ENCODE data around the gene OR51F2. TPM values are rescaled to one million over a fixed set of nuclear protein-coding genes. Genes with fewer than 3 reads are reported as not detected.

Gene OR51F2
- total RNA-seq, 5 donors from 2014 or later (not counting 1 experiment from before 2014, with no cell fraction given) = not detected

DNA sequence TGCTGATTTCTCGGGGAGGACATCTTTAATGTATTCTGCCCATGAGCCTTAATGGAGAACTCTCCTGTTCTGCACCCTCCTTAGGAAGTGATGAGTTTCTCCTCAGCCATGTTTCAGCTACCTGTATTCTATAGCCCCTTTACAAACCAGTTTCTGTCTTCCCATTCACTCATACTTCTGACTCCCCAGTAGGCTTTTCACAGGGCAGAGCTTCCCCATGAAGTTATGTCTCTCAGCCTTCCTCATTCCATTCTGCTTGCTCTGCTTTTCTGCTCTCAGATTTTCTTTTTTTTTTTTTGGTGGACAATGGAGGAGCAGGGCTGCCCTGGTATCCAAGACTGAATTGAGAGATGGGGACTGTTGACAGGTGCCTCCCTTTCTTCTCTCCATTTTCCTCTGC is 12.6 kb upstream of the OR51F2 start:
- Histone ChIP-seq H3K36me3 (ENCODE audit: control insufficient read depth in 2 of 2, extremely low read depth in 1 of 2, insufficient read depth in 1 of 2, low read length in 1 of 2) (no peaks in the 10 kb centered on the region), H3K4me1 (ENCODE audit: control insufficient read depth in 1 of 2, extremely low read depth in 1 of 2, insufficient read depth in 2 of 2, low read length in 2 of 2) (no peaks in the 10 kb centered on the region), H3K9me3 (no peaks in the 10 kb centered on the region), H3K4me3 (ENCODE audit: control insufficient read depth in 1 of 2, extremely low read depth in 1 of 2, low read length in 1 of 2) (no peak overlapping the region), H3K27me3 (replicated peaks in 1 of 2; ENCODE audit: control insufficient read depth in 2 of 2, extremely low read depth in 1 of 2, insufficient read depth in 2 of 2, low read length in 1 of 2) (no peaks in the 10 kb centered on the region), H3K27ac (ENCODE audit: low read length) (no peak overlapping the region)
- H3K27ac Mint-ChIP-seq = no peak overlapping the region
- H3K9me3 Mint-ChIP-seq = peaks cover 0 to 7% (median 0%) of the 10 kb centered on the region in 3 donors
- H3K27me3 Mint-ChIP-seq = peaks cover 2 to 7% of the 10 kb centered on the region in 2 donors
- no peaks in the 10 kb centered on the region for H3K36me3 Mint-ChIP-seq
- DNase-seq (no peak), ATAC-seq (replicated peaks in 1 of 4) (no peak)
- no peak overlapping the region for H3K4me3 Mint-ChIP-seq
- no peaks in the 10 kb centered on the region for H3K4me1 Mint-ChIP-seq
- CTCF ChIA-PET = no interaction called here
- POLR2A ChIA-PET = no interaction called here
- no CpG with 5 or more reads among the region's 1 CpG for WGBS (ENCODE audit: insufficient coverage)

- H3K27ac Mint-ChIP-seq = no peak overlapping the region
- POLR2A ChIA-PET = no interaction called here
- no peak for ATAC-seq (replicated peaks in 1 of 4)
Observed at GRCh38 chr11:4809246-4809645, 11.9 kb upstream of the OR51F2 start.

GRCh38 chr11:4825132-4825531 is 4.0 kb downstream of the OR51F2 start:
- Mint-ChIP-seq H3K36me3 (no peaks in the 10 kb centered on the region), H3K4me3 (no peak overlapping the region), H3K9me3 (peaks cover 0 to 4% (median 0%) of the 10 kb centered on the region in 3 donors), H3K4me1 (no peaks in the 10 kb centered on the region), H3K27ac (no peak overlapping the region), H3K27me3 (peaks cover 0 to 23% of the 10 kb centered on the region in 2 donors)
- Histone ChIP-seq H3K36me3 (ENCODE audit: control insufficient read depth in 2 of 2, extremely low read depth in 1 of 2, insufficient read depth in 1 of 2, low read length in 1 of 2) (no peaks in the 10 kb centered on the region), H3K27ac (ENCODE audit: low read length) (no peak overlapping the region), H3K4me1 (ENCODE audit: control insufficient read depth in 1 of 2, extremely low read depth in 1 of 2, insufficient read depth in 2 of 2, low read length in 2 of 2) (no peaks in the 10 kb centered on the region), H3K27me3 (replicated peaks in 1 of 2; ENCODE audit: control insufficient read depth in 2 of 2, extremely low read depth in 1 of 2, insufficient read depth in 2 of 2, low read length in 1 of 2) (peaks cover 0 to 3% of the 10 kb centered on the region in 2 experiments), H3K4me3 (ENCODE audit: control insufficient read depth in 1 of 2, extremely low read depth in 1 of 2, low read length in 1 of 2) (no peak overlapping the region), H3K9me3 (no peaks in the 10 kb centered on the region)
- no peak for DNase-seq
- ATAC-seq (replicated peaks in 1 of 4) = no peak
- CTCF ChIA-PET = no interaction called here
- POLR2A ChIA-PET = no interaction called here

More at GRCh38 chr11:4809246-4809645, 11.9 kb upstream of the OR51F2 start:
- no peak for DNase-seq
- Mint-ChIP-seq H3K4me3 (no peak overlapping the region), H3K27me3 (peaks cover 2 to 3% of the 10 kb centered on the region in 2 donors), H3K9me3 (no peaks in the 10 kb centered on the region), H3K36me3 (no peaks in the 10 kb centered on the region), H3K4me1 (no peaks in the 10 kb centered on the region)
- H3K9me3 ChIP-seq = no peaks in the 10 kb centered on the region
- no peak overlapping the region for H3K27ac ChIP-seq (ENCODE audit: low read length)
- no peaks in the 10 kb centered on the region for H3K27me3 ChIP-seq (replicated peaks in 1 of 2; ENCODE audit: control insufficient read depth in 2 of 2, extremely low read depth in 1 of 2, insufficient read depth in 2 of 2, low read length in 1 of 2)
- no peaks in the 10 kb centered on the region for H3K4me1 ChIP-seq (ENCODE audit: control insufficient read depth in 1 of 2, extremely low read depth in 1 of 2, insufficient read depth in 2 of 2, low read length in 2 of 2)
- WGBS (ENCODE audit: insufficient coverage) = no CpG with 5 or more reads among the region's 2 CpGs
- CTCF ChIA-PET = no interaction called here
- no peak overlapping the region for H3K4me3 ChIP-seq (ENCODE audit: control insufficient read depth in 1 of 2, extremely low read depth in 1 of 2, low read length in 1 of 2)
- H3K36me3 ChIP-seq (ENCODE audit: control insufficient read depth in 2 of 2, extremely low read depth in 1 of 2, insufficient read depth in 1 of 2, low read length in 1 of 2) = no peaks in the 10 kb centered on the region

- peaks cover 0 to 3% of the 10 kb centered on the region in 2 experiments for H3K27me3 ChIP-seq (replicated peaks in 1 of 2; ENCODE audit: control insufficient read depth in 2 of 2, extremely low read depth in 1 of 2, insufficient read depth in 2 of 2, low read length in 1 of 2)
Observed at GRCh38 chr11:4826425-4826824, 5.3 kb downstream of the OR51F2 start.

DNA sequence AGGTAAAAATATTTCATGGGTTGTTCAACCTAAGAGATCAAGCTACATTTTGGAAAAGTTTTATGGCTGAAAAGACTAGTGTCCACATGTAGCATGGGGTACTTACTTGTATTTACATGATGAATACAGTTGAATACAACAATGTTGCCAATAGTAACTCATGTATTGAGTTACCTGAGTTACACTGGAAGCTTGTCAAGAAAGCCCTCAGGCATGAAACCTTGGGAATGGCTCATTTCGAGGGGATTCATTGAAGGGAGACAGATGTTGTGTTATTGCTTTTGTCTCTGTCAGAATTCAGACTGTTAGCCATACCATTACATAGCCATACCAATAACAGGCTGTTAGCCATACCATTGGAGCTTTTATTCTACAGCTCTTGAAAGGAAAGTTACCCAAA is 9.2 kb downstream of the OR51F2 start:
- ChIA-PET POLR2A (no interaction called here), CTCF (no interaction called here)
- no peak overlapping the region for H3K4me3 Mint-ChIP-seq
- peaks cover under 1 to 14% of the 10 kb centered on the region in 2 donors for H3K27me3 Mint-ChIP-seq
- H3K9me3 Mint-ChIP-seq = no peaks in the 10 kb centered on the region
- no peak for DNase-seq
- no peaks in the 10 kb centered on the region for H3K36me3 ChIP-seq (ENCODE audit: control insufficient read depth in 2 of 2, extremely low read depth in 1 of 2, insufficient read depth in 1 of 2, low read length in 1 of 2)
- no peaks in the 10 kb centered on the region for H3K4me1 ChIP-seq (ENCODE audit: control insufficient read depth in 1 of 2, extremely low read depth in 1 of 2, insufficient read depth in 2 of 2, low read length in 2 of 2)
- H3K27ac Mint-ChIP-seq = no peak overlapping the region
- H3K27me3 ChIP-seq (replicated peaks in 1 of 2; ENCODE audit: control insufficient read depth in 2 of 2, extremely low read depth in 1 of 2, insufficient read depth in 2 of 2, low read length in 1 of 2) = no peaks in the 10 kb centered on the region
- H3K9me3 ChIP-seq = no peaks in the 10 kb centered on the region
- H3K36me3 Mint-ChIP-seq = no peaks in the 10 kb centered on the region
- no peak overlapping the region for H3K27ac ChIP-seq (ENCODE audit: low read length)
- ATAC-seq (replicated peaks in 1 of 4) = no peak
- H3K4me3 ChIP-seq (ENCODE audit: control insufficient read depth in 1 of 2, extremely low read depth in 1 of 2, low read length in 1 of 2) = no peak overlapping the region
- no peaks in the 10 kb centered on the region for H3K4me1 Mint-ChIP-seq
- no CpG with 5 or more reads among the region's 1 CpG for WGBS (ENCODE audit: insufficient coverage)

More at GRCh38 chr11:4826425-4826824, 5.3 kb downstream of the OR51F2 start:
- CTCF ChIA-PET = no interaction called here
- no peak overlapping the region for H3K27ac Mint-ChIP-seq
- no peak overlapping the region for H3K4me3 Mint-ChIP-seq
- Histone ChIP-seq H3K36me3 (ENCODE audit: control insufficient read depth in 2 of 2, extremely low read depth in 1 of 2, insufficient read depth in 1 of 2, low read length in 1 of 2) (no peaks in the 10 kb centered on the region), H3K9me3 (no peaks in the 10 kb centered on the region), H3K4me1 (ENCODE audit: control insufficient read depth in 1 of 2, extremely low read depth in 1 of 2, insufficient read depth in 2 of 2, low read length in 2 of 2) (no peaks in the 10 kb centered on the region), H3K27ac (ENCODE audit: low read length) (no peak overlapping the region), H3K4me3 (ENCODE audit: control insufficient read depth in 1 of 2, extremely low read depth in 1 of 2, low read length in 1 of 2) (no peak overlapping the region)
- DNase-seq (no peak), ATAC-seq (replicated peaks in 1 of 4) (no peak)
- peaks cover 0 to 21% of the 10 kb centered on the region in 2 donors for H3K27me3 Mint-ChIP-seq
- POLR2A ChIA-PET = interaction anchor here in 1 of 2 donors (0.6 kb wide), 1 partner anchor 169 kb away, joined by 3 read pairs; no protein-coding TSS in a partner anchor
- no peaks in the 10 kb centered on the region for H3K36me3 Mint-ChIP-seq
- peaks cover 0 to 3% (median 0%) of the 10 kb centered on the region in 3 donors for H3K9me3 Mint-ChIP-seq
- H3K4me1 Mint-ChIP-seq = no peaks in the 10 kb centered on the region

DNA sequence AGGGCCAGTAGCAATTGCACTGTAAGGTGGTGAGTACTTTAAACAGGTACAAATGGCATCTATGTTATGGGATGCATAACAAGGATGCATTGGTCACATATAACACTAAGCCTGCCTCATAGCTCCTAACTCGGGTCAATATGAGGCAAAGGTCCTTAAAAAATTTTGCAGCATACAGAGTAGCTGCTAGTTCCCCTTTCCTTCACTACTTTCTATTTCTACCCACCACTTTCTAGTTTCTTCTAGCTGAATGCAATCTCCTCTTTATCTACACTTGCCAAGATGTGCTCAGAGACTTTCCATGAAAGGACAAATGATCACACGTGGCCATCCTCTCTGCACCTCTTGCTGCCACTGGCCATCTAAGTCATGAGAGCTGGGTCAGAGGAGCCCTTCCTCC is 9.8 kb downstream of the OR51F2 start:
- H3K36me3 ChIP-seq (ENCODE audit: control insufficient read depth in 2 of 2, extremely low read depth in 1 of 2, insufficient read depth in 1 of 2, low read length in 1 of 2) = no peaks in the 10 kb centered on the region
- Mint-ChIP-seq H3K27ac (no peak overlapping the region), H3K4me3 (no peak overlapping the region), H3K27me3 (peaks cover 1 to 11% of the 10 kb centered on the region in 2 donors), H3K9me3 (no peaks in the 10 kb centered on the region), H3K36me3 (no peaks in the 10 kb centered on the region), H3K4me1 (no peaks in the 10 kb centered on the region)
- H3K4me3 ChIP-seq (ENCODE audit: control insufficient read depth in 1 of 2, extremely low read depth in 1 of 2, low read length in 1 of 2) = no peak overlapping the region
- WGBS (ENCODE audit: insufficient coverage) = 17% methylated on average over 2 of the region's 2 CpGs
- H3K27ac ChIP-seq (ENCODE audit: low read length) = no peak overlapping the region
- CTCF ChIA-PET = no interaction called here
- DNase-seq (no peak), ATAC-seq (replicated peaks in 1 of 4) (no peak)
- POLR2A ChIA-PET = no interaction called here
- no peaks in the 10 kb centered on the region for H3K4me1 ChIP-seq (ENCODE audit: control insufficient read depth in 1 of 2, extremely low read depth in 1 of 2, insufficient read depth in 2 of 2, low read length in 2 of 2)
- H3K27me3 ChIP-seq (replicated peaks in 1 of 2; ENCODE audit: control insufficient read depth in 2 of 2, extremely low read depth in 1 of 2, insufficient read depth in 2 of 2, low read length in 1 of 2) = no peaks in the 10 kb centered on the region
- H3K9me3 ChIP-seq = no peaks in the 10 kb centered on the region
